Activated CD8-positive, alpha-beta memory T cell treated with anti-CD3 and anti-CD28 coated beads, Interleukin-2, amount 50 U/mL, for 24 hours (primary cell): ENCODE data around the gene SMPD1.

Experiments
- DNase-seq: peaks from one replicate; pipeline ENCODE4 v3.0.0-alpha.2; 2020; ENCODE audit errors: extremely low read depth

Gene SMPD1

GRCh38 chr11:6414874-6415328, 24.6 kb downstream of the SMPD1 start:
- DNase-seq, result no peak

- no peak for DNase-seq
Measured at GRCh38 chr11:6415797-6416196, 25.5 kb downstream of the SMPD1 start.

GRCh38 chr11:6417907-6418556, 27.8 kb downstream of the SMPD1 start:
- DNase-seq, result no peak

- no peak for DNase-seq
Measured at GRCh38 chr11:6418557-6419008, 28.3 kb downstream of the SMPD1 start.

GRCh38 chr11:6419009-6419631, 28.8 kb downstream of the SMPD1 start, which contains the start of gene APBB1:
Gene APBB1 (minus strand): TSS chr11:6419094. CDS start chr11:6411347, 7,747 bp downstream.
- no peak for DNase-seq

- DNase-seq, result no peak
Measured at GRCh38 chr11:6420677-6421076, 30.4 kb downstream of the SMPD1 start.

GRCh38 chr11:6427516-6427915, 37.2 kb downstream of the SMPD1 start:
- DNase-seq, result no peak

GRCh38 chr11:6431861-6432260, 41.6 kb downstream of the SMPD1 start:
- DNase-seq, result no peak

GRCh38 chr11:6433998-6434660, 43.9 kb downstream of the SMPD1 start:
- no peak for DNase-seq

- no peak for DNase-seq
Measured at GRCh38 chr11:6437423-6437822, 47.1 kb downstream of the SMPD1 start.

GRCh38 chr11:6437993-6438392, 47.7 kb downstream of the SMPD1 start:
- no peak for DNase-seq

GRCh38 chr11:6438979-6439571, 48.8 kb downstream of the SMPD1 start:
- no peak for DNase-seq

- DNase-seq, result no peak
Measured at GRCh38 chr11:6440906-6441358, 50.7 kb downstream of the SMPD1 start, which contains the start of gene HPX. Gene HPX (minus strand): TSS chr11:6440987. CDS start chr11:6440963, 24 bp downstream.

- DNase-seq, result no peak
Measured at GRCh38 chr11:6442441-6442840, 52.2 kb downstream of the SMPD1 start.

GRCh38 chr11:6443269-6444003, 53.2 kb downstream of the SMPD1 start:
- DNase-seq, result no peak
